DND-41 (cell line): Measurements from ENCODE around the gene CHMP4B.

ENCODE experiments used
- EZH2 ChIP-seq: IDR thresholded peaks from 3 replicates; pipeline ENCODE4 v1.6.1; 2012; ENCODE audit warnings: borderline replicate concordance, low read depth, mild to moderate bottlenecking, moderate library complexity, low read length, inconsistent platforms; ENCODE audit not compliant: severe bottlenecking
- TF ChIP-seq, protein P1 (sequence below): IDR thresholded peaks from 2 replicates; pipeline ENCODE4 v1.5.1; 2012; ENCODE audit warnings: borderline replicate concordance, low read length, moderate library complexity, mild to moderate bottlenecking; ENCODE audit not compliant: poor library complexity, severe bottlenecking; ENCODE audit errors: extremely low read depth

DNA sequence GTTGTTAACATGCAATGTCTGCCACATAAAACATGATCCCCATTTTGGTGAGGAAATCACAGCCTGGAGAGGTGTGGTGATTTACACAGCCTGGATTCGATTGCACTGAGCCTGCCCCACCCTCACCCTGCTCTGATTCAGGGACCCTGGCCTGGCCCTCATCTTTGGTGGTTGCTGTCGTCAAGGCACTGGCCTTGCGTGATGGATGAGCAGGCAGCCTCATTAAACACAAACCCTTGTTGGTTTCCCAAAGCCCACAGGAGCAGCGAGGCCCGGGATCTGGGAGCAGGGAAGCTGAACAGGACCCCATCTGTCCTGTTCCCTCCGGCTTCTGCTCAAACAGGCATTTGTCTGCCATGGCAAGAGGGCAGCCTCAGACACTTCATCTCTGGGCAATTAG, 70.8 kb downstream of the CHMP4B start:
- TF ChIP-seq, protein P1, sequence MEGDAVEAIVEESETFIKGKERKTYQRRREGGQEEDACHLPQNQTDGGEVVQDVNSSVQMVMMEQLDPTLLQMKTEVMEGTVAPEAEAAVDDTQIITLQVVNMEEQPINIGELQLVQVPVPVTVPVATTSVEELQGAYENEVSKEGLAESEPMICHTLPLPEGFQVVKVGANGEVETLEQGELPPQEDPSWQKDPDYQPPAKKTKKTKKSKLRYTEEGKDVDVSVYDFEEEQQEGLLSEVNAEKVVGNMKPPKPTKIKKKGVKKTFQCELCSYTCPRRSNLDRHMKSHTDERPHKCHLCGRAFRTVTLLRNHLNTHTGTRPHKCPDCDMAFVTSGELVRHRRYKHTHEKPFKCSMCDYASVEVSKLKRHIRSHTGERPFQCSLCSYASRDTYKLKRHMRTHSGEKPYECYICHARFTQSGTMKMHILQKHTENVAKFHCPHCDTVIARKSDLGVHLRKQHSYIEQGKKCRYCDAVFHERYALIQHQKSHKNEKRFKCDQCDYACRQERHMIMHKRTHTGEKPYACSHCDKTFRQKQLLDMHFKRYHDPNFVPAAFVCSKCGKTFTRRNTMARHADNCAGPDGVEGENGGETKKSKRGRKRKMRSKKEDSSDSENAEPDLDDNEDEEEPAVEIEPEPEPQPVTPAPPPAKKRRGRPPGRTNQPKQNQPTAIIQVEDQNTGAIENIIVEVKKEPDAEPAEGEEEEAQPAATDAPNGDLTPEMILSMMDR = no peak
- no peak for TF ChIP-seq EZH2
